ENCODE measurements around the gene CRADD.

The CRADD gene

GRCh38 chr12:93671044-93671443, 6.1 kb upstream of the CRADD start:
- DNase-seq (ENCODE audit: low spot score), result no peak

- no peak for DNase-seq (ENCODE audit: low spot score)
Observed at GRCh38 chr12:93673084-93673483, 4.1 kb upstream of the CRADD start.

- no peak for DNase-seq (ENCODE audit: low spot score)
Observed at GRCh38 chr12:93674386-93674785, 2.8 kb upstream of the CRADD start.

DNA sequence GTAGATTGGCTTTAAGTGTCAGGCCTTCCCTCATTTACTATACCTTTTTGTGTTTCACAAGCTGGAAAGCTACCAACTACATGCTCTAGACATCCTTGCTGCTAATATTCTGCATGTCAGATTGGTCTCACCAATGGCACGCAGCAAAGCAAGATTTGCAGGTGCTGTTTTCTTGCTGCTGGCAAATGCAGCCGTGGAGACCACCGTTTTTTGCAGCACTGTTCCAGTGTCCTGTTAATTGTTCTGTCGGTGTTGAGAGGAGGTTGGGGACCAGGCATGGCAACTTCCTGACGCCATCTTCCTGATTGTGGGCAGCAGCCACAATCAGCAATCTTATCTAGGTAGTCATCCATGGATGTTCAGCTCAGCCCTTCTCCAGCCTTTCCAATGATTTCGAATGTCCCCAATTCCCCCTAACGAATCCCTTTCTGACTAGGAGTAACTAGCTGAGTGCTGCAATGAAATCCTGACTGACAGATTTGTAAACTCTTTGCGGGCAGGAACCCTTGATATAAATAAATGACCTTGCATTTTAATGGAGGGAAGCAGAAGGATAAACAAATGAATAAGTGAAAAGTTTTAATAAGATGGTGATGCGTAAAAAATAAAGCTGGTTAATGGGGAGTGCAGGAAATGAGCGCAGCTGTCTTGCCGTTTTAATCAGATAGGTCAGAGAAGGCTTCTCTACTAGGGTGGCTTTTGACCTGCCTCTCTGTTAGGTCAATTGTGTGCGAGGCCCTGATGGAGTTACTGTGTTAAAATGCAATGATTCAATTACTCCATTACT, 574 bp upstream of the CRADD start:
- no peak for DNase-seq (ENCODE audit: low spot score)

DNA sequence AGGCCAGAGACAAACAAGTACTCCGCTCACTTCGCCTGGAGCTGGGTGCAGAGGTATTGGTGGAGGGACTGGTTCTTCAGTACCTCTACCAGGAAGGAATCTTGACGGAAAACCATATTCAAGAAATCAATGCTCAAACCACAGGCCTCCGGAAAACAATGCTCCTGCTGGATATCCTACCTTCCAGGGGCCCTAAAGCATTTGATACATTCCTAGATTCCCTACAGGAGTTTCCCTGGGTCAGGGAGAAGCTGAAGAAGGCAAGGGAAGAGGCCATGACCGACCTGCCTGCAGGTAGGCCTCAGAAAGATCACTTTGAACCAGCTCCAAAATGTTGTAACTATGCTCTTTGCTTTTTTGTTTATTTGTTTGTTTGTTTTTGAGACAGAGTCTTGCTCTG, 1.6 kb downstream of the CRADD start:
- no peak for DNase-seq (ENCODE audit: low spot score)

DNA sequence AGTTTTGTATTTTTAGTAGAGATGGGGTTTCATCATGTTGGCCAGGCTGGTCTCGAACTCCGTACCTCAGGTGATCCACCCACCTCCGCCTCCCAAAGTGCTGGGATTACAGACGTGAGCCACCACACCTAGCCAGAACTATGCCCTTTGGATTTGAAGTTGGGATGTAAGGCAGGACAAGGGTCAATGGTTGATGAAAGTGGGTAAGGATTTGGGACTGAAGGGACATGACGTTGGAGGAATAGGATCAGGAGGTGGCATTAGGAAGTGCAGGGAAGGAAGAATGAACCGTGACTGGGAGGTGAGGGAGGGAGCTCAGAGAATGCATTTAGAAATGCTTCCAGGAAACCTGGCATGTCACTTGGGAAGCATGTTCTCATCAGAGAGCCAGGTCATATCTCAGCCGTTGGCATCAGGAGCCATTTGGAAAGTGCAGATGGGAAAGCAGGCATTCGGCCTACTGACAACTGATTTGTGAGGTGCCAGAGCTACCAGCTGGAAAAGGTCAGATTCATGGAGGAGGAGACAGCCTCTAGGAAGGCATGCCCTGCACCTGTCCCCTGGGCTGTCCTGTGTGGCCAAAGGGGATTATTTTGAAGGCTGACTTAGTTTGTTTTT, 2.2 kb downstream of the CRADD start:
- no peak for DNase-seq (ENCODE audit: low spot score)

GRCh38 chr12:93680006-93680405, 2.8 kb downstream of the CRADD start:
- DNase-seq (ENCODE audit: low spot score), result no peak

DNA sequence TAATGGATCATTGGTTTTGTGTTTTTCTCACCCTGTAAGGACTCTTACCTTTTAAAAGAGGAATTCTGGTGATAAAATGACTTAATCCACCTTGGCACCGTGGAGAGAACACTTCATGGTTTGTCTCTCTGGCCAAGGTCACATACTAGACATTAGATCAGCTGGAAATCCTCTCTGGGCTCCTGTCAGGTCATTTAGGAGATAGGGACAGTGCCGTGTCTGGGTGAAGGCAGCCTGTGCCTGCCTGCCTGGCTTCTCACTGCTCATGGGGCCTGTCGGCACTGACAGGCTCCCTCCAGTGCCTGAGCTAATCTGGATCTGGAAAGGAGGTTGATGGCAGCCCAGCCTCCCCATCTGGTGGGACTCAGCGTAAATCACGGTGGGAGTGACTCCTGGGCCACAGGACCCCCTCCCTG, 5.7 kb downstream of the CRADD start:
- no peak for DNase-seq (ENCODE audit: low spot score)

DNA sequence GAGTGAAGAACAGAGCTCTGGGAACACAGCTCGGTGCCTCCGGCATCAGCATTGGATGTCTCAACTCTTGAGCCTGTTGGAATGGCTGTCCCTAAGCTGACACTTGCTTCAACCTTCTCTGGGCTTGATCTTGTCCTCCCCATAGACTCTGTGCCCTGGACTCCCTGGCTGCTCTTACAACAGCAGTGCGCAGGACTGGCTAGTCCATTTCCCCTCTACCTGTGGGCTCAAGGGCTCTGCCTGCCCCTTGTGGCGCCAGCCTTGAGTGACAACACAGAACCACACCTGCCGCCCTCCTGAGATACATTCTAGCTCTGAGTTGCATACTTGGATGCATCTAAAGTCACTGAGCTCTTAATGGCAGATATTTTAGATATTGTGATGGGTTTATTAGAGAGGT, 6.2 kb downstream of the CRADD start:
- no peak for DNase-seq (ENCODE audit: low spot score)

- DNase-seq (ENCODE audit: low spot score), result no peak
Observed at GRCh38 chr12:93684716-93685115, 7.5 kb downstream of the CRADD start.

DNA sequence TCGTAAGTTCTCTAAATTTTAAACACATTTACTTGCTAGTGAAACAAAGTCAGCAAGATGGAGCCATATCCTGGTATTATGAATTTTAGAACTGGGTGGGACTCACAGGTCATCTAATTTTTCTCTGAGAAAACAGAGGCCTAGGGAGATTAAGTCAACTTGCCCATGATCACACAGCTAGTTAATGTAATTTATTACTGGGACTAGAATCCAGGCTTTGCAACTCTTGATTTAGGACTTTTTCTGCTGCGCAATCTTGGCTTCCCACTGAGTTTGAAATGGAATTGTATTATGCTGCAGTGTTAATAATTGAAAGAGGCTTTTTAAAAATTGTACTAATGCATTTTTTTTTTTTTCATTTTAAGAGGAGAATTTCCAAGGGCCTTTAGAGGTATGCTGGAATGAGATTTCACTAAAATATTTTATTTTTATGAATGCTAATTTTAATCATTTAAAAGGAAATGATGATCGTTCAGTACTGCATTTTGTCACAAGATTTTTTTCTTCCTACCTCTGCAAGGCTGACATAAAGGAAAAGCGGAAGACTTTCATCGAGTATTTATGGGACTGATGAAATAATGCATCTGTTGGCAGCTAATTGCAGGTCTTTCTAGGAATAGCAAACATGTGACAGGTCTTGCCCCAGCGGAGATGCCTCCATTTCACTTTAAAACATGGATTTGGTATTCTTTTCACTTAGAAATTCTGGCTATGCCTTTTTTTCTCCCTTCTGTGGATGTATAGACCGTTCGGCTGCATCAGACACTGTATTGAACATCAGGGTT, 9.6 kb downstream of the CRADD start:
- DNase-seq (ENCODE audit: low spot score), result no peak

DNA sequence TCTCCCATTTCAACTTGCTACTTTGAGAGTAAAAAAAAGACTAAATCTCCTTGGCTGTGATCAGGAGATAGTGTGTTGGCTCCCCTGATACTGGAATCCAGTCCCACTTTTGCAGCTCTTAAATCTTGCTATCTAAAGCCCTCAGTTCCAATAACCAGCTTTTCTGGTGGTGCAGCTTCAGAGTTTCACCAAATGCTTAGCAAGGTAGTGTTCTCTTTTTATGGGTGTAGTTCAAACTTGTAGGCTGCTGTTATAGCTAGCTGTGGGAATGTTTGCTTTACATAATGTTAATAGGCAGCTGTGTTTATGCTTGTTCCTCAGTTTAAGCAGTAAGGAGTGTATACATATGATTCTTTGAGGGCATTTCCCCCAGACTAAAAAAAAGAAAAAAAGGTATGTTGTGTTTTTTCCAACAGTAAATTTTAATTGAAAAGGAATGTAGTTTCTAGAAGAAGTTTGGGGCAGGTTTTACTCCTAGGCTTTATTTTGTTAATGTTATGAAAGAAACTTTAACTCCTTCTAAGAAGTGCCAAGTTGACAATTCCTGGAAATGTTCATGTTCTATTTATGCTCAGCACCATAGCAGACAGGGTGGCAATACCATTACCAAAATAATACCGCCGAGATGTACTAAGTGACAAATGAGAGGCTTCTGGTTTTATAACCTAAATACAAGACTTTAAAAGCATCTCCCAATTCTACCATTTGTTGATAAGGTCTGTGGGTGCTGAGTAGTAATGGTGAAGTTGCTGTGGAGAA, 12.1 kb downstream of the CRADD start:
- no peak for DNase-seq (ENCODE audit: low spot score)

GRCh38 chr12:93696462-93696861, 19.3 kb downstream of the CRADD start:
- DNase-seq (ENCODE audit: low spot score), result no peak

DNA sequence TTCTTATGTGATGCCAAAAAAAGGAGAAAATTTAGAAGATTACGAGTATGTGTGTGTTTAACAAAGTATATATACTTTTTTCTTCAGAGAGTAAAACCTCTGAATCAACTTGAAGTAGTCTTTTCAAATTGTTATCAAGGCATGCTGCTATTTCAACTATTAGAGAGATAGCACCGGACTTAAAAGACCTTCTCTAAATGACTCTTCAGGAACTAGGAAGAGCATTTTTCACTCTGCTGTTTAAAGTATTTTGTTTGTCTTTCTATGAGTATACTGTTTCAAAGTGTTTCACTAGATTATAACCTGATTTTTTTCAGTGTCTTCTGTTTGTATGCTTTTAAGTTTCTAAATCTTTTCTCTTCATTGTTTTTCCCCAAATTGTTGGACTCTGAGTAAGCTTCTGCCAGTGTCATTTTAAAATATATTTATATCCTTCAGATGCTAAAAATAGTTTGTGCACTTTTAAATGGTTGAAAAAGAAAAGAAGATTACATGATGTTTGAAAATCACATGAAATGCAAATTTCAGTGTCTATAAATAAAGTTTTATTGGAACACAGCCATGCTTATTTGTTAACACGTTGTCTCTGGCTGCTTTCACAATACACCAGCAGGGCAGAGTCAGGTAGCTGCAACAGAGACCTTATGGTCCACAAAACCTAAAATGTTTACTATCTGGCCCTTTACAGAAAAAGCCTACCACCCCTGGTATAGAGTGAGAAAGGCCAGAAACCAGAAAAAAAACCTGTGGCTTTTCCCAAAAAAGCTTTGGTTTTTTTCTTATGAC, 21.3 kb downstream of the CRADD start:
- DNase-seq (ENCODE audit: low spot score), result no peak

DNA sequence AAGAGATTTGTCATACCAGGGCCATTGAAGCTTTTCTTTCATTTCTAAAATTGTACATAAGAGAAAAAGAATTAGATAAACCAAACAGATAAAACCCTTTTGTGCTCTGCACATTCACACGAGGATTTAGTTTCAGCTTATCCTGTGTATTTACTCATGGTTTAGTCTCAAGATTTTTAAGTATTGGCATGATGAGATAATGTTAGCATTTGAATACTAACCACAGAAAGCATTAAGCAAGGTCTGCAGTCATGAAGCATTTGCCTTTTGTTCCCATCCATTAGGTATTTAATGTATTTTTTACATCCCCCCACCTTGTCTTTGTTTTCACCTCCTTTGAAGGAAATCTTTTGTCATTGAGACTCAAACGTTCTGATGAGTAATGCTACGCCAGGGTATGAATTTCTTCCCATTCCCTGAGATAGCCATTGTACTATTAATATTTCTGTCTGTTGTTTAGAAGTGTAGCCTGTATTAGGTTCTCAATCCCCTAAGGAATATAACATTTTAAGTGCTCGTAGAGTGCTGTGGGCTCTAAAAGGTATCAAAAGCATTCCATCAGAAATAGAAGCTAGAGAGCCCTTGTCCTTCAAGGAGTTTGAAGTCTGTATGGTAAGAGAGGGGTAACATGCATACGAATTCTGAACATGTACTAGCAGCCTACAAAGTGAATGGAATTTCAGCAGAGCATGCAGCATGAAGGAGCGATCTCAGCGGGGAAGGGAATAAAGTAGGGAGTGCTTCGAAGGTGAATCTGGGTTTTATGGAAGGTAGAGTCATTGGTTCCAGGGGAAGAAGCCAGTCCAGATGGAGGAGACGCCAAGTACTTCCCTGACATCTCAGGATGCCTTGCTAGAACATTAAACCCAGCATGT, 22.3 kb downstream of the CRADD start:
- no peak for DNase-seq (ENCODE audit: low spot score)

DNA sequence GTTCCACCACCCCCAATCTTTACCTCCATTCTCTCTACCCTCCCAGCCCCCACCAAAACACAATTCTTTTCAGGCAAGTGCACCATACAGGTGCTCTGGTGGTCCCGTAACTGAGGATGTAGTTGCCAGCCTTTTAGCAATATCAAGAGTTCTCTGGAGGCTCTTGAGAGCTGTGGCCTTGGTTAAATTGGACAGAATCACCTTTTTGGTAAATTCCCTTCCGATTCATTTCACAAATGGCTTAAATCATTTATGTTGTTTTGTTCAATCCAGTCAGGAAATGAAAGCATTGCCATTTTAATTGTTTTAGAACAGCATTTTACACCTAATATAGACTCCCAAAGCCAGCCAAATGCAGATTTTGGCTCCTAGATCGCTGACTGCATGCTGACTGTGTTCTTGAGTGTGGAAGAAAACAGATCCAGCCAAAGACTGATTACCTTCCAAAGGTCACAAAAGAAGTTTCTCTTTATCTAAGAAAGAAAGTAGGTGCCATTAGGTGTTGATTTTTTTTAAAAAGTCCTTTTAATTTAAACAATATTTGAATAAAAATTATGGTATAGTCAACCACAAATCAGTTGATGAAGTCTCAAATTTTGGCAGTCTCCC, 25.6 kb downstream of the CRADD start:
- no peak for DNase-seq (ENCODE audit: low spot score)

GRCh38 chr12:93704122-93704521, 26.9 kb downstream of the CRADD start:
- DNase-seq (ENCODE audit: low spot score), result no peak

- DNase-seq (ENCODE audit: low spot score), result no peak
Observed at GRCh38 chr12:93704625-93705024, 27.4 kb downstream of the CRADD start.

- DNase-seq (ENCODE audit: low spot score), result no peak
Observed at GRCh38 chr12:93705237-93705636, 28.1 kb downstream of the CRADD start.

DNA sequence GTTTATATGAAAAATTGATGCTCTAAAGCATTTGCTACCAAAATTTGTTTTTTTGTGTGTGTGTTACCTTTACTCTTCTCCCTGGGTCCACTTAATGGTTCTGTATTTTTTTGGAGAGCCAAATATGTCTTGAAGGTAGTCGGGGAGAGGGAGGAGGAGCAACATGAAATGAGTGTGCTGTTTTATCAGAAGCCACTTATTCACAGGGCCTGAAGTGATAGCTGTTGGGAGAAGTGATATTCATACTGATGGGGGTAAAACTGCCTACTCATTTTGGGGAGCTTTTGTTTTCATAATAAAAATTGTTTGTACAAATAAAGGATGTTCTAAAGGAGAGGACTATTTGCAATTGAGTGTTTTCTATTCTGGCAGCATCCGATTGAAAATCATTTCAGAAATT, 29.2 kb downstream of the CRADD start:
- DNase-seq (ENCODE audit: low spot score), result no peak
